ENCODE measurements around the gene KRT222.

Gene KRT222

DNA sequence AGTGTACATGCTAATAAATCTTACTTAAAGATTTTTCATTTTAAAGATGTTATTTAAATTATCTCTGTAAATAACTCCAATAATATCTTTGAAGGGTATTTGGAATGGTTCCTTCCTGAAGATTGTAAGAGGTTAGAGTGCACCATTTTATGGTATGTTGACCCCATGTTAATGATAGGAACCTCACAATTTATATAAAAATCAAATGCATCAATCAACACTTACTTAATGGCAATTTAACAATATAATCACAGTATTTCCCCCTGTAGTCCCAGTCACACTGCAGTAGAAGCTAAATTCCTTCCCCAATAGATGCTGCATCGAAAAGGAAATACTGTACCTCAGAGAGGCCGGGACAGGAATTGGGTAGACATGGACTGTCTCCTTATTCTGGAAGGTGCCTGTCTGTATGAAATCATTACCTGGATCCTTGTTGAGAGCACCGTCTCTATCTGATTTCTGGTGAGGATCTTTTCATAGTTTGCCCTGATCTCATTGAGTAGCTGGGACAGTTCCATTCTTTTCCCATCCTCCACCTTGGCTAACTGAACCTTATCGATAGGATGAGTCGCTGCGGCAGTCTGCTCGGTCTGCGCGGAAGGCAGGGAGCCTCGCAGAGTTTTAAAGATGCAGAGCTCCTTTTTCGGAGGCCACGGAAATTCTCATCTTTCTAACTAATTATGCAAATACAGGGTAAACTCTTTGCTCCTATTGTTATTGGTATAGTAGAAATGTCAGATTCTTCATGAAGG lies at the start of gene KRT222:
TSS of gene KRT222 (minus strand) at position 596 of the 752 bp plus-strand sequence. CDS start at position 518, 78 bp downstream.
- no peak for DNase-seq

DNA sequence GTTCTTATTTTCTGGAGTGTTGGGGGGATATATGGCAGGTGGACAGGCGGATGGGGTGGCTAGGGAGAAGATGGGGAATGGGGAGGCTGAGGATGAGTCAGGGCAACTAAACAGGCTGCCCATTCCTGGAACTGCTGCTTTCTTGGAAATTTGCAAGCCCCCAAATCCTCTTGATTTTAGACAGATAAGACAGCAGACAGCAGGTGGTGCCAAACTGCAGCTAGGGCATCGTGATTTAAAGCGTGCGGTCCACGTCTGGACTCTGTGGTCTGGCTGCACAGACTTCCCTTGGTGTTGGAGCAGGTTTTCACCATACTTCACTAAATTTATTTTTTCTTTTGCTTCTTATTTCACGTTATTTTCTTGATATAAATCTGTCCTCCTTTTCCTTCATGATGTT lies 49.5 kb upstream of the KRT222 start:
- DNase-seq = no peak

DNA sequence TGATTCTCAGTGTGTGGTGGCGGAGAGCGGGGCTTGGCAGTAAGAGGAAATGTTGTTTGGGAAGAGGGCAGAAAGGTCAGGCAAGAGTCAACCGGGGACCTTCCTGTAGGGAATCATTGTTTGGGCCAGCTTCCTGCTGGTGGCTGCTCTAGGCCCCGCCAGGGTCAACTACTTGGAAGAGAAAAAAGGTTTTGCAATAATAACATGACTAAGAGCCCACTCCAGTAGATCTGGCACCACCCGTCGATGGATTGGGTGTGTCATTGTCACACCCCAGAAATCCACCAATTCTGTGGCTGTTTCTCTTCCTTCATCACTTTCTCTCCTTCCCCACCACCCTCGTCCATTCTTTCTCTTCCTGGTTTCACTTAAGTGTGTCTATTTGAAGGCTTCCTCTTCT lies 42.8 kb upstream of the KRT222 start:
- no peak for DNase-seq

DNA sequence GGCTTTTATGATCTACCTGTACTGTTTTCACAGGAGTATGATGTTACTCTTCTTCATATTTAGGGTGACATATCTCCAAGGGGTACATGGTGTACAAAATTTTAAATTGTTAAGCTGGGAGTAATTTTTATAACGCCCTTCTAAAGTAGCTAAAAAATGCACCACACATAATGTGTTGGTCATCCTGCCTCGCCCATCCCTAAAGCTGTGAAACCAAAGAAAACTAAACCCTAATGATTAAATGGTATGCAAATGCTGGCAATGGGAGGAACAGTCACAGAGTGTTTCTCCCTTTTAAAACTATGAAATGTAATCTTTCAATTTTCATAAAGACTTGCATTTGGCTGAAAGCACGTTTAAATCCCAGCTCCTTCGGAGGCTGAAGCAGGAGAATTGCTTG lies 40.6 kb upstream of the KRT222 start:
- no peak for DNase-seq

DNA sequence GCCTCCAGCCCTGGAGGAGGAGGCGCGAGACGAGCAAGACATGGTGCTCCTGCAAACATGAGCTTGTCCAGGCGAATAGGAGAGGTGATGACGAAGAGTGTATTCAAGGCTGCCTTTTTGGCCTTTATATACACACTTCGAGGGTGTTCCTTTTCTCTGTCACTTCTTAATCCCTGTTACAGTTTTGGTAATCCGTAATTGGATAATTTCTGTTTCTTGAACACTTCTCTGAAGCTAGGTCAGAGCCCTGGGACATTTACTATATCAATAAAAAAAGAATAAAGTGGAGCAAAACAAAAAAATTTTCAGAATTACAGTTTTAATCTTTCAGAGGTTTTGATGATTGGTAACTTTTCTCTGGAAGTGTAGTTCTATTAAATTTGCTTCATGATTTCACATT lies 38.7 kb upstream of the KRT222 start, which contains the start of gene KRT24:
TSS of gene KRT24 (minus strand) at position 101 of the 400 bp plus-strand sequence. CDS start at position 42, 59 bp downstream.
- no peak for DNase-seq

DNA sequence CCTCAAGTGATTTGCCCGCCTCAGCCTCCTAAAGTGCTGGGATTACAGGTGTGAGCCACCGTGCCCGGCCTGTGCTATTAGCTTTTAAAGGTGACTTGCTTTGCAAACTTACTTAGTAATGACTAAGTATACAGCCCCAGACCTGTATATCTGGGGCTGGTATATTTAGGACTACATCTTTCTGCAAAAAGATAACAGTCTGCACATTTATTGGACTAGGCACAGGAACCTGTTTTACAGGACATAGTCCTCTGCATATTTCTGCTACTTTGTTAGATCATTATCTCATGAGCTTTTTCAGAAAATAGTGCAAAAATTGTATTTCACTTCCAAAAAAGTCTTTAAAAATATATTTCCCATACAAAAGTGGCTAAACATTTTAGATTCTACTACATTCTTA lies 37.3 kb upstream of the KRT222 start:
- no peak for DNase-seq

DNA sequence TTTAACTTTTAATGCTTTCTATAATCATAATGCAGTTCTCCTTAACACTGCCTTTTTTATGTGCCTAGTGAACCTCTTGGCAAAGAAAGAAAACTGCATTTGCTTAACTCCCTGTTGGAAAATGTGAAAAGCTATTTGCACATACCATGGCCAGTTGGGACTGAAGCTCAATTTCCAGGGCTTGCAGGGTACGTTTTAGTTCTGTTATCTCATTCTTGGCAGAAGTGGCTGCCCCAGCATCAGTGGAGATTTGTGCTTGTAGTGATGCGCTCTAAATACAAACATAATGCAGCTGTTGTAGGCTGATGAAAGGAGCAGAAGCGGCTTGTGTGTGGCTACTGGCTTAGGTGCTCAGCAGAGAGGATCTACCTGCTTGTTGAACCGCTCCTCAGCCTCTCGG lies 34.9 kb upstream of the KRT222 start:
- no peak for DNase-seq

DNA sequence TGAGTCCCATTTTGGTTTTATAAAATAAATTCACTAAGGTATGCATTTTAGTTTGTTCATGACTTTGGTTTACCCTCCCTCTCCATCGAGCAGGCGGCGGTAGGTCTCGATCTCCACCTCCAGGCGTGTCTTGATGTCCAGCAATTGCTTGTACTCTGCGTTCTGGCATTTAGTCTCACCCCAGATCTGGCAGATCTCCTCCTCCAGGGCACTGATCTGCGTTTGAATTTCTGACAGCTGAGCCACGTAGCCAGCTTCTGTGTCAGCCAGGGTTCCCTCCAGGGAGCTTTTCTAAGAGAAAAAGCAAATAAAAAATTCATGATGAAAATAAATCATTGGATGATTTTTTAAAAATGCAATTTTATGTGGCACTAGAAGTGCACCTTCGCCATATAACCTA lies 34.4 kb upstream of the KRT222 start:
- no peak for DNase-seq

DNA sequence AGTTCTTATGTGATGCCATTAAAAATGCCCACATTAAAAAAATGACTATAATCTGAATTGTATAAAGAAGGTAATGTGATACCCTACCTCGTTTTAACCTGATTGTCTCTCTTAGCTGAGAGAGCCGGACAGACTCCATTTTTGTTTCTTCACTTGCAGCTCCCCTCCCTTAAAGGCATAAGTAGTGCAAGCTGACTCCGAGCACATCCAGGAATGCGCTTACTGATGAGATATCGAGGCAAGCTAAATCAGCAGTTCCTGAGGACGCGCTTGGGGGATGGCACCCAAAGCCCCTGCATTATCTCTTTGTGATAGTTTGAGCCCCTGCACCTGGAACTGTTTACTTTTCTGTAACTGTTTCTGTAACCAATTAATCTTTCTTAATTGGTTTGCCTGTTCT lies 32.3 kb upstream of the KRT222 start:
- no peak for DNase-seq

DNA sequence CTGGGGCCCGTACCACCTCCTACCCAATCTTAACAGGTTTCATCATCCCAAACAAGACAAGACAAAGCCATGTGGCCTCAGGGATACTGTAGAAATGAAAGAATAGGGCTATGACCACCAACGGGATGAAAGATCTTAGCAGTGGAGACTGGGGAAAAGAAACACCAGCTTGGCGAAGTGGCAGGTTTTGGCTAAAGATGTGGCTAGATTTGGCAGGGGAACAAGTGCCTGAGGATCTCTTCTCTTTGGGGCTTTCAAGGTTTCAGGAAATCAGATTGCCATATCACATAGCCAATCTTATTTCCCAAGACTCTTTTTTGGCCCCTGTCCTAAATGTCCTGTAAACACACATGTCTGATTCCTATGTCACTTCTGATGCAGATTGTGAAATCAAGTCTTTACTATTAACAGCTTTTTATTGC lies 31.7 kb upstream of the KRT222 start:
- no peak for DNase-seq

DNA sequence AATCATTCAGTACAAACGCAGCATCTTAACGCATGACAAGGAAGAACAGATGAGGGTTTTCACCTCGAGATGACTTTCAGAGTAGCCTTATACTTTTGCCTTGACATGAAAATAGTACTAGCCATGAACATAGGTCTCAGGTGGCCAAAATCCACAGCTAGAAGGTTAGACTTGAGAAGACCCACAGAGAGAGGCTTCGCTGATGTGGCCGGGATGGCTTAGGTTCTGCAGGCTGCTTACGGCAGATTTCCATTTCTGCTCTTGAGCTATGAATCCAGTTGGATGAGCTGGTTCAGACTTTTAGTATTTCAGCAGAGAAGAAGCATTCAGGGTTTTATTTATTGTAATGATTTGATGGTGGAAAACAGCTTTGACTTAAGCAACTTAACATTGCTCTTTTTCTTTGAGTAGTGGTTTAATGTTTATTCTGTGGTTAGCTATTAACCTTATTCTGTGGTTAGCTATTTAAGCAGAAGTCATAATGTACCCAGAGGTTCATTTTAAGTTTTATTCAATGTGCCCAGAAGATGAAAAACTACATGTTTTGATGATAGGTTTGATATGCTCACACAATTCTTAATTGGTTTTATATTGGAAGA lies 31.0 kb upstream of the KRT222 start:
- no peak for DNase-seq

DNA sequence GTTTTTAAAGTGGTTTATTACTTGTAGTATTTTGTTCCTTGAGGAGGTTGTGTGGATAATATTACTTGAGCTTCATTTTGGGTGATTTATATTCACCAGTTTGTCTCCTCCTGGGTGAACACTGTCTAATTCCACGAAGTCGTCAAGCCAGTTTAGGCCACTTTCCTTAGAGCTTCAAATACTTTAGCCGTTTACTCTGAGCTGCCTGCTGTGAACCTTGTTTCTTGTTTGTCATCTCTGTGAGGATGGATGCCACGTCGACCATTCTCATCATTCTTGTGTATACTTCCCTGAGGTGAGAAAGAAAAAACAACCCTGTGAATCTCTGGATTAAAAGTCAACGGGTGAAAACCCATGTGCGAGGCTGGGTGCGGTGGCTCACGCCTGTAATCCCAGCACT lies 29.6 kb upstream of the KRT222 start:
- no peak for DNase-seq

DNA sequence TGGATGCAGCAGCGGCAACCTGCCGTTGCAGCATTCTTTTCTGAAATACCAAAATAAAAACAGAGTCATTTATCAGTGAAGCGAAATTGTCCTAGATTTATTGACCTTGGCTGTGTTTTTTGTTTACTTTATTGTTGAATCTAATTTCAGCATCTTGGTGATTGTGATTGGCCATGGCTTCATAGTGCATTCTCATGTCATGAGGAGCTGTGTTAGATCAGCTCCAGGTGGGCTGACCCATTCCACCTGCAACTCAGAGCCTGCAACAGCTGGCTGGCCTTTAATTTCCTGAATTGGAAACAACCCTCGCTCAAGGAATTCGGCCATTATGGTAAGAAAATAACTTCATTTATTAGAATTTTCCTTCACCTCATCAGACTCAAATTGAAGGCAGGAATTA lies 22.1 kb upstream of the KRT222 start:
- no peak for DNase-seq

DNA sequence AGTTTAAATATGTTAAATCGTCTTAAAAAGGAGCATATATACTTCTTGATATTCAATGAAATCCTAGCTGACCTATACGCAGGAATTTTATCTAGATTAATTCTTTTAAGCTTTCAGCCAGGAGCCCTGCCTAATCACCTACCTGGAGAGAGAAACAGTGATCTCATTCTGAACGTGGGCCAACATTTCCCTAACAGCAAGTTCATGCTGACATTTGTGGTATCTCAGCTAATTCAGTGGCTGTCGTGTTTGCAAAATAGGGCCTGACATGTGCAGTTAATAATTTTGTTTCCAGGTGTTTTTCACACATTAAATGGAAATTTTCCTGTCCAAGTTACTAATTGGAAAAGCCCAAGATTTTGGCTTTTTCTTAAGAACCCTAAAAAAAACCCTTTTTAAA lies 21.2 kb upstream of the KRT222 start:
- DNase-seq = no peak

DNA sequence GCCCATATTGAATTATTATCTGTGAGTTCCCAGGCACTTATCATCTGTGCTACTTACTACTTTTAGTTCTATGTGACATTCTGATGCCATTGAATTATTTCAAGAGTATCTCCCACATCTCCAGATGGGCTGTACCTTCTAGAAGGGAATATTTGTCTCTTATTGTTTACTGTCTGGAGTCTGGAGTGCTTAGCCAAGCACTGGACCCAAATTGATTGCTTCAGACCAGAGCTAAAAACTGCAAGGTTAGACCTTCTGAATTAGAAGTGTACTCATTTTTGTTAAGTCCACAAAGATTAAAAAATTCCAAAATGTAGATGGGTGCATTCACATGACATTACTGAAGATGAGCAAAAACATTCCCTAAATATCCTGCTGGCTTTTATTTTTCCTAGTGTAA lies 16.0 kb upstream of the KRT222 start:
- no peak for DNase-seq

DNA sequence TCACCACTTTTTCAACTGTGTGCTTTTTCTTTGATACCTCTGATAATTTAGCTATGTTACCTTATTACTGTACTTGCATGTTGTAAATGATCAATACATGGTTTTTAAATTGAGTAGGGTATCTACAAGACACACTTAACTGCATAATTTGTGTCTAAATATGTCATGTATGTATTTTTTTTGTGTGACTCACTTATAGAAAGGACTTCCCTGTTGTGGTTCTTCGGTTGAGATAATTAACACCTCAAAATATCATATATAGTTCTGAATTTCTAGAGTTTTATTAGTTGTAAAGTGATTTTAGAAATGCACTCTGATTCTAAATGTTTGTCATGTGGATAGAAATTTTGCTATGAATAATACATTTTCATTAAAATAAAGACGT lies 14.5 kb upstream of the KRT222 start:
- DNase-seq = no peak

DNA sequence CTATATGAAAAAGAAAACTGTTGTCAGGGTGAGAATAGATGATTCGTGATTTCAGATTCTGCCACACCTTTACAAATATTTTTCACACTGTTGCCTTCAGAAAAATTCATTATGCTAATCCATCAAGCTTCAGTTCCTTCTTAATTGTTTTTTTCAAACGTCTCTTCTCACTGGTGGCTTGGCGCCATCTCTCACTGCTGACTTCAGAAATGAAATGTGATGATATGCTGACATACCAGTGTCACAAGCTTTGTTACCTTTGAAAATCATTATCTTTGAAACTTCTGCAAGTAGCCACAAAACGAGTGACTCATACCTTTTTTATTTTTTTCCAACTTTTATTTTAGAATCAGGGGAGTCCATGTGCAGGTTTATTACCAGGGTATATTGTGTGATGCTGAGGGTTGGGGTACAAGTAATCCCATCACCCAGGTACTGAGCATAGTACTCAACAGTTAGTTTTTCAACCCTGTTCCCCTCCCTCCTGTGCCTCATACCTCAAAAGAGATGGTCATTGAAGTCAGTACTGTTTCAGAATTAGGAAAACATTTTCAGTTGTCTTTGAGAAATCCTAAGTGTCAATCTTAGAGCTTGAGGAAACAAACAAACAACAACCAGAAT lies 14.0 kb upstream of the KRT222 start:
- DNase-seq = no peak

DNA sequence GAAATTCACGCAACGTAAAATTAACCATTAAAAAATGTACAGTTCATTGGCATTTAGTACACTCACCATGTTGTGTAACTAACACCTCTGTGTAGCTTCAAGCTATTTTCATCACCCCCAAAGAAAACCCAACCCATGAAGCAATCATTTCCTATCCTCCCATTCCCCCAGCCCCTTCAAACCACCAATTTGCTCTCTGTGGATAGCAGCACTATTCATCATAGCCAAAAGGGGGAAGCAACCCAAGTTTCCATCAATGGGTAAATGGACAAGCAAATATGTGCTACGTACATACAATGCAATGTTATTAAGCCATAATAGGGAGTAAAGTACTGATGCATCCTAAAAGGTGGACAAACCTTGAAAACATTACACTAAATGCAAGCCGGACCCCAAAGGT lies 10.9 kb upstream of the KRT222 start:
- no peak for DNase-seq

DNA sequence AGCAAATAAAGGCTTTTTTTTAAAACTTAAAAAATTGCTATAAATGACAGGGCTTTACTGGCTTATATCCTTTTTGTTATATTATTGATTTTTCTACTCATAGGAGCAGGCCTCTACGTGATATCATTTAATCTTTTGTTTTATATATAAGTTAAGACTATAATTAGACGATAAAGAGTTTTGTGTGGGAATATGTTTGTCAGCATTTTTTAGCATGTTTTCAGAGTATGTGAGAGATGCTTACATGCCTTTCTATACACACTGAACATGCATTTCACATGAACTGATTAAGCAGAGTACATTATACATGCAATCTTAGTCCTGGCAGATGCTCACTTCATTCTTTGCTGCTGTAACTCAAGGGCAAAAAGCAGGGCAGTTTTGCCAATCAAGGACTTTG lies 7.7 kb upstream of the KRT222 start:
- DNase-seq = no peak

DNA sequence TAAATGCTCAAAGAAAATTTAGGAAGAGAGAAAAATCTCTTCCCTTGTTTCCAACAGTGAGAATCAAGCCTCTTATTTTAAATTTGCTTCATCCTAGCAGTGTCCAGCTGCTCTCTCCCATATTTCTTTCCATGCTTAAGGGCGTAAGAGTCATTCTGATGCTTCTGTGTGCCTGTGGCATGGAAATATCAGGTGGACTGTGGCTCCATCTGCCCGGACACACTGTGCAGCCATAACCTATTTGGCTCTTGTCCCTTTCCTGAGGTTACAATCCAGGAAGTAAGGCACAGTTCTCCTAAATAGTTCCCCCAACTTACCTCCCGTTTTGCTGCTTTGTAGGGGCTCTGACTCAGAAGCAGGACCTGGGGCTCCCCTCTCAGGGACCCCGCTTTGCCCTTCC lies 6.3 kb upstream of the KRT222 start:
- no peak for DNase-seq

DNA sequence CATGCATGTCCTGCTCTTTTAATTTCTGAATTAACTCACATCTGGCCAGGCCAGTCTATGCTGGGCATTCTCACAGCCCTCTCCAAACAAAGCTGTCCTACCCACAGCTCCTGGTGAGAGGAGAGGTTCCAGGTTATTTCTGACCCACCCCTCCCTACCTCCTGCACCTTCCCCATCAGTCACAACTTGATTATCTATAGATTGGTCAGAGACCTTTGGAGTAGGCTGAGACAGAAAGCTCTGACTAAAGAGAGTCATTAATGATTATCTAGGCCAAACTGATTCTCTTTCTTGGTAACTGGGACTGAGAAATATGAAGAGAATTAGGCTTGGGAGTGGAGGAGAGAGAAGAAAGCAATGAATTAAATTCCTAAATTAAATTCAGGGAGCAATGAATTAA lies 1.4 kb upstream of the KRT222 start:
- DNase-seq = no peak

DNA sequence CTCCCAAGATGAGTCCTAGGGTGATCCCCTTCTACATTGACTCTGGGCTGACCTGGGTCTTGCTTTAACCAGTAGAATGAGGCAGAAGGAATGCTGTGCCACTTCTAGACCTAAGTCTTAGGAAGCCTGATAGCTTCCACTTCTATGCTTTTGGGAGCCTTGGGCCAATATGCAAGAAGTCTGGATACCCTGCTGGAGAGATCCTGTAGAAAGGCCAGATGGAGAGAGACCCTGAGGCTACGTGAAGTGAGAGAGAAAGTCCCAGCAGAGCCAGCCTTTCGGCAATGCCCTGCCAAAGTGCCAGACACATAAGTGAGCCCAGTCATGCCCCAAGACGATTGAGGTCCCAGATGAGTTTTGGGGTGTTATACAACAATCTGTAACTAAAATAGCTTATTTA lies 1.7 kb downstream of the KRT222 start:
- DNase-seq = no peak

DNA sequence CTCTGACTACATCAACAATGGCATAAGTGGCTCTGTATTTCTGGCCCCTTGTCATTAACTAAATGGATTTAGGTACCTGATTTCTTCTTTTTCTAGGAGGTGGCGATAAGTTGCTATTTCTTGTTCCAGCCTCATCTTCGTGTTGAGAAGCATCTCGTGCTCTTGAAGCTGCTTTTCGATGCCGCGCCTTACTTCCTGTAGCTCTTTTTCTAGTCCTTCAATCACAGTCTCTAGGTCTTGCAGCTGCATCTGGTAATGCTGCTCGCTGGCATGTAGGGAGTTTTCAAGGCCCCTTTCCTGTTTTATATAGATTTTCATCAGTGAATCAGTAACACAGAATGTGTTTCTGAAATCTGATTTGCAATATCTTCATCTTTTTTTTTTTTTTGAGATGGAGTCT lies 5.1 kb downstream of the KRT222 start:
- no peak for DNase-seq

DNA sequence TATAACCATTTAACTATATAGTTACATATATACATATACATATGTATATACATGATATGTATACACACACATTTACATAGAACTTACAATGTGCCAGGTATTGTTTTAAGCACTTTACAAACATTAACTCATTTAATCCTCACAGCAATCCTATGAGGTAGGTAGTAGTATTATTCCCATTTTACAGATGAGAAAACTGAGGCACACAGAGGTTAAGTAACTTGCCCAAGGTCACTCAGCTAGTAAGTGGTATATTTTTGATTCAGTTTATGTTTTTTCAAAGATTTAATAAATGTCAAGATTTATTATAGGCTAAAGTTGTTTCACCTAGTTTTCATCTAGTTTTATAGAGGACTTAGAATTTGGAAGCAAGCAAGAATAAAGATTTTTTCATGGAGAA lies 6.6 kb downstream of the KRT222 start:
- no peak for DNase-seq

DNA sequence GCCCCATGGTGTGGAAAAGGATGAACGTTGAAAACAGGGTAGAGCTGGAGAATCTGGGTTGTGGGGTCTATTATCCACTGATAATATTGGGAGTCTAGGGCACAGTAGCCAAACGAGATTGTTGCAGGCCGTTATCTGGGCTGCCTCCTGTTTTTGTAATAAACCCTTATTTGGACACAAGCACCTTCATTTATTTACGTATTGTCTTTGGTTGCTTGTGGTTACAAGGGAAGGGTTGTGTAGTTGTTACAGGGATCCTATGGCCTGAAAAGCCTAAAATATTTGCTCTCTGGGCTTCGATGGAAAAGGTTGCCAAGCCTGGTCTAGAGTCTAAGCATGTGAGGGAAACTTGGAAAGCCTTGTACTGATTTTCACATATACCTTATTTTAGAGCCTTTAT lies 13.0 kb downstream of the KRT222 start:
- no peak for DNase-seq

All from GDM1 (cell line).